Brain microvascular endothelial cell (primary cell): ENCODE results near the gene SLC27A5.
"Not testable (repeated sequence)": the region's sequence is repeated elsewhere in the genome, so short reads cannot be mapped to it uniquely, and the experiment has no call there.

Experiments used
- DNase-seq: peaks from one replicate; pipeline ENCODE4 v3.0.0-alpha.2; 2020
- H3K27ac ChIP-seq: fragments of 250-450 bp; sonication (Bioruptor Pico); 2 replicates; pipeline ENCODE4 v1.5.1; 2020; ENCODE audit warnings: mild to moderate bottlenecking, moderate library complexity
- H3K27me3 ChIP-seq: fragments of 250-450 bp; sonication (Bioruptor Pico); replicated peaks from 2 replicates; pipeline ENCODE4 v1.5.1; 2020; ENCODE audit warnings: mild to moderate bottlenecking
- H3K36me3 ChIP-seq: fragments of 250-450 bp; sonication (Bioruptor Pico); replicated peaks from 2 replicates; pipeline ENCODE4 v1.5.1; 2020; ENCODE audit warnings: mild to moderate bottlenecking
- H3K4me3 ChIP-seq: 2 replicates; pipeline ENCODE4 v1.5.1; 2011; ENCODE audit warnings: low read depth, mild to moderate bottlenecking, control low read depth, low read length, moderate library complexity
- CTCF ChIP-seq: IDR thresholded peaks from 2 replicates; pipeline ENCODE4 v1.5.1; 2011; ENCODE audit warnings: low read depth, mild to moderate bottlenecking, moderate library complexity, low read length, control low read depth, inconsistent platforms; ENCODE audit errors: missing control alignments
- in situ Hi-C: cut with HindIII; loops from 2 replicates; pipeline ENCODE4 v1.10.0; 2017; ENCODE audit warnings: low sequenced_read_pairs, low pct_ligation_motif_present

Gene SLC27A5

DNA sequence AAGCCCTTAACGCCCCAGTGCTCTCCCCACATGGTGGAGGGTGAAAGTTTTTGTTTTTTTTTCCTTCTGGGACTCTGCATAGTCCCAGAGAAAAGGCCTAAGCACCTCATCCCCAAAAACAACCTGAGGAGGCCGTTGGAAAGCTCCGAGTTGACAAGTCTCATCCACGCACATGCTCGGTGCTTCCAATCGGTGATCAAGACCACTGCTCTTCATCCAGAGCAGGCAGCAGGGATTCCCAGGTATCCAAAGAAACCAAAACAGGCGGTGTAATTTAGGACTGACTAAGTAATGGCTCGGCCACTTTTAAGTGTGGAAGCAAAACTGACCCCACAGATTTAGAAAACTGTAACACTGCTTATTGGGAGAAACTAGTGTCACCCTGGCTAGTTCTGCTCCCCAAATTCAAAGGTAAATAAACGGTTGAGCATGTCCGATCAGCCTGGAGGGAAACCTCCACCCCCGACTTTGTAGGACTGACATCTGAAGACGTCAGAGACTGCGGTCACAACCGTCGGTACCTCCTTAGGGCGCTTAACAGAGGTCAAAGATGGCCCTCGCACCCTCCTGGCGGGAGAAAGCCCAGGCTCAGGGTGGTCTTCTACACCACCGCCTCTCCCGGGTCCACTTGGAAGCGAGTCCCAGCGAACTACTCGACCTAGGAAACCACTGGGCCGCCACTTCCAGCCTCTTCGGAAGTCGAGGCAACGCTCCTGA, 36.6 kb downstream of the SLC27A5 start:
- in situ Hi-C loops, result no loop called here
- DNase-seq, result no peak

DNA sequence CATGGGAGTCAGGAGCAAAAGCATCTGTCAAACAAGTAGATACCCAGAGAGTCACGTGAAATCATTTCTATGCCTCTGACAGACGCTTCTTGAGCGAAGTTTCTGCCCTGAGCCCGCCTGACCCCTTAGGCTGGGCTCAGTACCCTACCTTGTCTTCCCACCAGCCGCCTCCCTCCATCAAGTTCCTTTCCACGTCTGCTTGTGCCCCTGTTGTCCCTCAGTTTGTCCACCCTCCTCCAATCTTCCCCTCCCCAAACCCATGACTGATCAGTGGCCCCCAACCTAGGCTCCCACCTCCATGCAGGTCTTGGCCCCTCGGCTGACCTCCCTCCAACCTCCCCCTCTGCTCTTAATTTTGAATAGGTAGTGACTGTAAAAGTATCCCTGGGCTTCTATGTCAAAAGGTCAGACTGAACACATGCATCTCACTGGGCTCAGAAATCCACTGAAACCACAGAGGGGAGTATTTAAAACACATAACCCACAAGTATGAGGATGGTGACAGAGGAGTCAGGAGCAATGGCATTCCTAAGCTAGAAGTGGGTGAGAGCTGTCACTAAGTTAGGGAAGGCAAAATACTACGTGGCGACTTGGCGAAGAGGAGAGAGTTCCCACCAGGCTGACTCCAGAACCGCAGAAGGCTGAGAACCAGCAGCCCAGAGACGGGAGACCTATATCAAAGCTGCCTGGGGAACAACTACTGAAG, 37.3 kb downstream of the SLC27A5 start:
- no peak for TF ChIP-seq CTCF
- in situ Hi-C loops, result no loop called here
- Histone ChIP-seq H3K4me3 (no peak overlapping the region), H3K27ac (peak overlapping the region; percentile 90), H3K36me3 (peaks cover 16% of the 10 kb centered on the region), H3K27me3 (no peaks in the 10 kb centered on the region)
- DNase-seq, result peak; percentile 76

More for the DNA sequence above, 36.6 kb downstream of the SLC27A5 start:
- H3K36me3 ChIP-seq, result peaks cover 14% of the 10 kb centered on the region
- no peak for TF ChIP-seq CTCF
- H3K27me3 ChIP-seq, result no peaks in the 10 kb centered on the region
- H3K4me3 ChIP-seq, result peak overlapping the region; percentile 67
- H3K27ac ChIP-seq, result peak overlapping the region; percentile 90

- Histone ChIP-seq H3K36me3 (peaks cover 17% of the 10 kb centered on the region), H3K4me3 (no peak overlapping the region), H3K27ac (no peak overlapping the region), H3K27me3 (no peaks in the 10 kb centered on the region)
- in situ Hi-C loops, result no loop called here
- DNase-seq, result no peak
- no peak for TF ChIP-seq CTCF
Observed at GRCh38 chr19:58473775-58474174, 38.0 kb downstream of the SLC27A5 start.

GRCh38 chr19:58471736-58472135, 40.1 kb downstream of the SLC27A5 start:
- in situ Hi-C loops, result no loop called here
- Histone ChIP-seq H3K4me3 (no peak overlapping the region), H3K27me3 (no peaks in the 10 kb centered on the region), H3K36me3 (peaks cover 17% of the 10 kb centered on the region), H3K27ac (no peak overlapping the region)
- no peak for DNase-seq
- TF ChIP-seq CTCF, result no peak

- not testable (repeated sequence) for DNase-seq
Observed at GRCh38 chr19:58470837-58471543, 40.8 kb downstream of the SLC27A5 start.

More at GRCh38 chr19:58470837-58471543, 40.8 kb downstream of the SLC27A5 start:
- H3K27ac ChIP-seq, in situ Hi-C loops, H3K27me3 ChIP-seq, H3K4me3 ChIP-seq: not testable (repeated sequence)
- H3K36me3 ChIP-seq, result peaks cover 17% of the 10 kb centered on the region
